Smooth muscle cell of bladder (primary cell): ENCODE results near the gene APOBEC3A. TPM values are rescaled to one million over a fixed set of nuclear protein-coding genes. Genes with fewer than 3 reads are reported as not detected.

ENCODE experiments used
- total RNA-seq: library from RNA; depleted of rRNA; stranded (reverse); fragments of >200 nt; gene quantifications from 2 replicates; pipeline ENCODE4 v1.2.3, GENCODE V29; 2014

APOBEC3A gene
- total RNA-seq, result not detected in 2 replicates

GRCh38 chr22:38957046-38957770, at the start of gene APOBEC3A:
TSS of gene APOBEC3A (plus strand) at chr22:38957609. CDS start at chr22:38957692, 83 bp downstream.

GRCh38 chr22:38981992-38982927, 24.9 kb downstream of the APOBEC3A start, which contains the start of gene APOBEC3B:
TSS of gene APOBEC3B (plus strand) at chr22:38982347. CDS start at chr22:38982454, 107 bp downstream.

Other genes starting within 250 kb of the APOBEC3A start
- gene SUN2, start 201.6 kb upstream of the APOBEC3A start, total RNA-seq, result 42.7 and 48.8 TPM in 2 replicates
- gene DNAL4, start 163.5 kb upstream of the APOBEC3A start, total RNA-seq, result 17.2 and 21.4 TPM in 2 replicates
- 0.14 and 0.46 TPM in 2 replicates for gene NPTXR, start 113.6 kb upstream of the APOBEC3A start, total RNA-seq
- gene CBX6, start 85.4 kb upstream of the APOBEC3A start, total RNA-seq, result 27.6 and 40.1 TPM in 2 replicates
- 0.37 and 0.43 TPM in 2 replicates for gene APOBEC3B, start 24.7 kb downstream of the APOBEC3A start, total RNA-seq
- gene APOBEC3C, start 56.6 kb downstream of the APOBEC3A start, total RNA-seq, result 5.6 and 7.5 TPM in 2 replicates
- 1.1 and 1.3 TPM in 2 replicates for gene APOBEC3D, start 63.5 kb downstream of the APOBEC3A start, total RNA-seq
- 5.5 and 7.1 TPM in 2 replicates for gene APOBEC3F, start 83.3 kb downstream of the APOBEC3A start, total RNA-seq
- gene APOBEC3G, start 119.7 kb downstream of the APOBEC3A start, total RNA-seq, result 11.6 and 15.1 TPM in 2 replicates
- 0.18 and 0.28 TPM in 2 replicates for gene APOBEC3H, start 139.6 kb downstream of the APOBEC3A start, total RNA-seq
- 3.4 and 6.6 TPM in 2 replicates for gene CBX7, start 195.1 kb downstream of the APOBEC3A start, total RNA-seq